GM12801 (cell line): Measurements from ENCODE around the gene HSPA2.

Experiments used
- CTCF ChIP-seq: IDR thresholded peaks from one replicate; pipeline ENCODE4 v1.5.1; 2011; ENCODE audit warnings: control low read depth; ENCODE audit not compliant: insufficient read length; ENCODE audit errors: extremely low read depth

HSPA2 gene

GRCh38 chr14:64541972-64542835 is 1.7 kb downstream of the HSPA2 start:
- no peak for TF ChIP-seq CTCF

GRCh38 chr14:64542836-64543201 is 2.3 kb downstream of the HSPA2 start:
- TF ChIP-seq CTCF, result no peak

- no peak for TF ChIP-seq CTCF
Observed at GRCh38 chr14:64544607-64545312, 4.2 kb downstream of the HSPA2 start.

GRCh38 chr14:64549016-64549415 is 8.5 kb downstream of the HSPA2 start:
- TF ChIP-seq CTCF, result no peak

GRCh38 chr14:64549791-64550620 is 9.5 kb downstream of the HSPA2 start, which contains the start of gene PPP1R36:
TSS of gene PPP1R36 (plus strand) at chr14:64549961. CDS start at chr14:64549998, 37 bp downstream.
- TF ChIP-seq CTCF, result no peak

- TF ChIP-seq CTCF, result no peak
Observed at GRCh38 chr14:64550621-64551333, 10.2 kb downstream of the HSPA2 start.
